IPS DF 6.9 (cell line): ENCODE measurements around the gene GOLGA6D.
"Not testable (repeated sequence)": the region's sequence is repeated elsewhere in the genome, so short reads cannot be mapped to it uniquely, and the experiment has no call there.

Source experiments
- DNase-seq: peaks from one replicate; pipeline ENCODE4 v3.0.0-alpha.2; 2013; ENCODE audit warnings: low read depth, low spot score
- H3K27ac ChIP-seq: one replicate; pipeline ENCODE4 v1.5.1; 2013; ENCODE audit warnings: low read length, control low read depth
- H3K27me3 ChIP-seq: 2 replicates; pipeline ENCODE4 v1.6.1; 2013; ENCODE audit warnings: mild to moderate bottlenecking, low read length; ENCODE audit not compliant: control insufficient read depth, insufficient read depth
- H3K36me3 ChIP-seq: 2 replicates; pipeline ENCODE4 v1.6.1; 2013; ENCODE audit warnings: low read length; ENCODE audit not compliant: control insufficient read depth, insufficient read depth
- H3K4me1 ChIP-seq: 2 replicates; pipeline ENCODE4 v1.6.1; 2013; ENCODE audit warnings: low read length; ENCODE audit not compliant: control insufficient read depth, insufficient read depth
- H3K4me3 ChIP-seq: 2 replicates; pipeline ENCODE4 v1.5.1; 2013; ENCODE audit warnings: mild to moderate bottlenecking, low read length
- H3K9me3 ChIP-seq: 2 replicates; pipeline ENCODE4 v1.6.1; 2013; ENCODE audit warnings: low read length, inconsistent platforms; ENCODE audit not compliant: control insufficient read depth, insufficient read depth
- WGBS: extraction: QIAGEN DNeasy Blood & Tissue Kit; methylation state at CpG from one replicate; pipeline ENCODE4 v1.1.7; 2013; ENCODE audit warnings: mixed read lengths, missing lambda C conversion rate; ENCODE audit not compliant: insufficient read length, insufficient coverage; 5-methylcytosine and 5-hydroxymethylcytosine counted together

The GOLGA6D gene

DNA sequence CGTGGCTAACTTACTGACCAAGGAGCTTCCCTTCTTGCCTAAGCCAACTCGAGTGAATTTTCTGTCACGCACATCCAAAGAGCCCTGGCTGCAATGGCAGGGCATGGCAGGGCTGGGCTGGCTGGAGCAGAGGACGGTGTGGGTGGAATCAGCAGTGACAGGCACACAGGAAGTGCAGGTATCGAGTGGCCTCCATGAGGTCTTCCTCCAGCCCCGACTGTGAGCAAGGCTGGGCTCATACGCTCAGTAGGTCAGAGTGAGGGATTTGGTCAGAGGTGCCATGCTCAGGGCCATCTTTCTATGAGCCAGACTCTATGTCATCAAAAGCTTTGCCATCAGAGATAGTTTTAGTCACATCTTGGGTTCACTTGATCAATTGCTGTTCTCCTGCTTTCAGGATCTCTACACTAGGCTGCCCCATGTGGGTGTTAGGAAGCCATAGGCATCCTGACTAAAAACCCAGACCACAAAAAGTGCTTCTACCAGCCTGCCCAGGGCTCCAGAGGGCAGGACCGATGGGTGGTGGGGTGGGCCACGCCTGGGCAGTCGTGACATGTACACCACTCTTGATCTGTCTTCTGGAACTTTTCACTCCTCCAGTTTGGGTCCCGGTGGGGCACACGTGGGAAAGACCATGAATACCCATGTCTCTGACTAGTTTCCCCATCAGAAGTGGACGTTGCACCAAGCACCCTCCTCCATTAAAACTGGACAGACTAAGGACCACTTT lies 30.6 kb downstream of the GOLGA6D start:
- Histone ChIP-seq H3K9me3 (no peaks in the 10 kb centered on the region), H3K4me3 (no peak overlapping the region), H3K4me1 (no peaks in the 10 kb centered on the region), H3K27me3 (no peaks in the 10 kb centered on the region), H3K27ac (no peak overlapping the region), H3K36me3 (no peaks in the 10 kb centered on the region)
- DNase-seq: no peak
- no CpG with 5 or more reads among the region's 13 CpGs for WGBS

DNA sequence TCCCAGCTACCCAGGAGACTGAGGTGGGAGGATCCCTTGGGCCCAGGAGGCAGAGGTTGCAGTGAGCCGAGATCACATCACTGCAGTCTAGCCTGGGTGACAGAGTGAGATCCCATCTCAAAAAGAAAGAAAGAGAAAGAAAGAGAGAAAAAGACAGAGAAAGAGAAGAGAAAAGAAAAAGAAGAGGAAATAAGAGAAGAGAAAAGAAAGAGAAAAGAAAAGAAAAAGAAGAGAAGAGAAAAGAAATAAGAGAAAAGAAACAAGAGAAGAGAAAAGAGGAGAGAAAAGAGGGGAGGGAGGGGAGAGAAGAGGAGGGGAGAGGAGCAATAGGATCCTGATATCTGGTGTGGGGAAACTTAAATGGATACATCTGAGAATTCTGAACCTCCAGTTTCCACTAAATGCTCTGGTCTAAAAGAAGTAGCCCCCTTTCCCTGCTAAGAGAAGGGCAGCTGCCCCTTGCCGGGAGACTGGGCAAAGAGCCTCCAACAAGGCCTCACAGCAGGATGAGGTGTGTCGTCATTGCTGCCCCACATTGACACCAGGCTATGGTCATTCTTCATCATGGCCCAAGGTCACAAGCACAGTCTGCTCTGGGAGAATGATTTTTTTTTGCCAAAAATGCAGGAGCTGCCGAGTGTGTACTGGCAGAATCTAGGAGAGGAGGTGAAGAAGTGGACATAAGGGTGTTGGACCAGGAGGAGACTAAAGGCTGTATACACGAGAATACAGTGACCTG lies 32.1 kb downstream of the GOLGA6D start:
- no peaks in the 10 kb centered on the region for H3K4me1 ChIP-seq
- WGBS: no CpG with 5 or more reads among the region's 5 CpGs
- no peaks in the 10 kb centered on the region for H3K36me3 ChIP-seq
- H3K27me3 ChIP-seq: no peaks in the 10 kb centered on the region
- no peak overlapping the region for H3K27ac ChIP-seq
- H3K9me3 ChIP-seq: no peaks in the 10 kb centered on the region
- H3K4me3 ChIP-seq: no peak overlapping the region
- DNase-seq: no peak

DNA sequence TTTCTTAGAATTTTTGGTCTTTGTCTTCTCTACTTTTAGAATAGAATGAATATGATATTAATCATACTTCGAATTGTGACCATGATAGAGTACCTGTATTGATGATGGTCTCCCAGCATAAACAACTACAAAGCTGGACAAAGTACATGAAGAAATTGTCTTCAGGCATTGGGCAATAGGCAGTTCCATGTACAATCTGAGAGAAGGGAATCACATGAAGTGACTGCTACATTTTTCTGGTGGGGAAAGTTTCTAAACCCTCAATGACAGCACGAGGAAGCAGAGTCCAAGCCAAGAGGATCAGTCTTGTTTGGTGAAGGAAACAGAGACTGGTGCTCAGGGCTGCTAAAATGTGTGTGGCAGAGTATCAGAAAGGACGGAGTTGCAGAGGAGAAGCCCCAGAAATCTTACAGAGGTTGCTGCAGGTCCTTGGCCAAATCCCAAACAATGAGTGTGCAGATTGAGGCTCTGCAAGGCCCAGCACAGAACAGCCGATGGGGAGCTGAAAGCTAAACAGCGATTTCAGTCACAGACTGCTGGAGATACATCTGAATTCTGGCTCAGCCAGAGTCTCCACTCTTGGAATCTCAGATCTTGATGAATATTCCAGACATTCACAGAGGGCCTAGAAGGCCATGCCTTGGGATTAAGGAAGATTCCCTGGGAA lies 36.7 kb downstream of the GOLGA6D start:
- H3K27me3 ChIP-seq, H3K4me3 ChIP-seq, H3K36me3 ChIP-seq, DNase-seq, H3K4me1 ChIP-seq, H3K9me3 ChIP-seq, H3K27ac ChIP-seq: not testable (repeated sequence)
- WGBS: no CpG with 5 or more reads among the region's 5 CpGs

DNA sequence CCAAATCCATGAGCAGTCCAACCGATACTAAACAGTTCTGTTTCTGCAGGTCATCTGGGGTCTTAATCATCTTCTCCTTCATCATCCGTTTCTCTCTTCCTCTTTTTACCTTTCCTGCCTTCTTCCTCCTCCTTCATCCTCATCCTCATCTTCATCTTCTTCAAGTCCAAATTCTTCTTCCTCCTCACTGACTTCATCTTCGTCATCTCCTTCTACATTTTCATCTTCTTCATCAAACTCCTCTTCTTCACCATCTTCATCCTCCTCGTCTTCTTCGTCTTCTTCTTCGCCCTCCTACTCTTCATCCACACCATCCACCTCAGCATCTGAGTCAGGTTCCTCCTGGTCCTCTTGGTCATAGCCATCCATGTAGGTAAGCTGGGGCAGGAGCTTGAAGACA lies 39.1 kb downstream of the GOLGA6D start:
- Histone ChIP-seq H3K36me3 (no peaks in the 10 kb centered on the region), H3K4me3 (no peak overlapping the region), H3K9me3 (no peaks in the 10 kb centered on the region), H3K4me1 (no peaks in the 10 kb centered on the region), H3K27me3 (no peaks in the 10 kb centered on the region), H3K27ac (no peak overlapping the region)
- DNase-seq: no peak
- WGBS: 100% methylated on average over 5 of the region's 6 CpGs

DNA sequence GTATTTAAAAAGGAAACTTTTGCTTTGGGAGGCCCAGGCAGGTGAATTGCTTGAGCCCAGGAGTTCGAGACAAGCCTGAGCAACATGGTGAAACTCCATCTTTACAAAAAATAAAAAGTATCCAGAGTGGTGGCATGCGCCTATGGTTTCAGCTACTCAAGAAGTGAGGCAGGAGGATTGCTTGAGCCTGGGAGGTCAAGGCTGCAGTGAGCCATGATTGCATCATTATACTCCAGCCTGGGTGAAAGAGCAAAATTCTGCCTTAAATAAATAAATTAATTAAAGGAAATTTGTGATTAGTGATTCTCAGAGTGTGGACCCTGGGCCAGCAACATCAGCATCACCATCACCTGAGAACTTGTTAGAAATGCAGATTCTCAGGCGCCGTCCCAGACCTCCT lies 43.3 kb downstream of the GOLGA6D start:
- no peak overlapping the region for H3K27ac ChIP-seq
- no peaks in the 10 kb centered on the region for H3K9me3 ChIP-seq
- H3K36me3 ChIP-seq: no peaks in the 10 kb centered on the region
- H3K4me1 ChIP-seq: no peaks in the 10 kb centered on the region
- no peaks in the 10 kb centered on the region for H3K27me3 ChIP-seq
- no CpG with 5 or more reads among the region's 4 CpGs for WGBS
- H3K4me3 ChIP-seq: no peak overlapping the region
- DNase-seq: no peak

DNA sequence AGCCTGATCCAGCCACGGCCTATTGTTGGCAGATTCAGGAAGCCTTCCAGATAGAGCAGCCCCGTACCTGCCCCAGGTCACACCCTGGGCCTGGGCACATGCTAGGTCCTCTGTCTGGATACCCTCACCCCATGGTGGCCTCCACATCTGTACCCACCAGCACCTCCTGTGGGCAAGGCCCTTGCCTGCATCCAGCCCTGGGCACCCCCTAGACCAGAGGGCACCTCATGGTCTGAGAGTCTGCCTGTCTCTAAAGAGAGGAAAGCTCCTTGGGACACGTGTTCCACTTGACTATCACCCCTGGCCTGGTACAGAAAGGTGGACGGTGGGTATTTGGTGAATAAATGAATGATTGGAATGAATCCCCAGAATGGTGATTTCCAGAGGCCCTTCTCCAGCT lies 44.4 kb downstream of the GOLGA6D start:
- Histone ChIP-seq H3K9me3 (no peaks in the 10 kb centered on the region), H3K27me3 (no peaks in the 10 kb centered on the region), H3K4me1 (no peaks in the 10 kb centered on the region), H3K36me3 (no peaks in the 10 kb centered on the region), H3K27ac (no peak overlapping the region), H3K4me3 (no peak overlapping the region)
- WGBS: no CpG with 5 or more reads among the region's 4 CpGs
- no peak for DNase-seq

DNA sequence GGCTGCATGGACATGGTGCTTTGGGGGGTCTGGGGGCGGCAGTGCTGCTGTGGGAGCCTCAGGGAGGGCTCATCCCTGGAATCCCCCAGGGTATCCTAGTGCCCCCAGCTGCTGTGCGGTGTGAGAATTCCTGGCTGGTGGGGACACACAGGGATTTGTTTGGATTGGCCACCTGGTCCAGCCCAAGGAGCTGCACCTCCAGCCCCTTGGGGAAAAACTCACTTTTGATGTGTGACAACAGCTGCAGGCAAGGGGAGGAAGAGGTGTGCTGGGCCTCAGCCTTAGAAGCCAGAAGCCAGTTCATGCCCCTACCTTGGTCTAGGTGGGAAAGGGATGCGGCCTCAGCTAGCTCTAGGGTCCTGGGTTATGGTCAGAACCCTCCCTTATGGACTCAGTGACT lies 44.9 kb downstream of the GOLGA6D start:
- H3K4me3 ChIP-seq: no peak overlapping the region
- no peak overlapping the region for H3K27ac ChIP-seq
- WGBS: no CpG with 5 or more reads among the region's 3 CpGs
- no peak for DNase-seq
- H3K27me3 ChIP-seq: no peaks in the 10 kb centered on the region
- H3K9me3 ChIP-seq: no peaks in the 10 kb centered on the region
- H3K36me3 ChIP-seq: no peaks in the 10 kb centered on the region
- H3K4me1 ChIP-seq: no peaks in the 10 kb centered on the region

DNA sequence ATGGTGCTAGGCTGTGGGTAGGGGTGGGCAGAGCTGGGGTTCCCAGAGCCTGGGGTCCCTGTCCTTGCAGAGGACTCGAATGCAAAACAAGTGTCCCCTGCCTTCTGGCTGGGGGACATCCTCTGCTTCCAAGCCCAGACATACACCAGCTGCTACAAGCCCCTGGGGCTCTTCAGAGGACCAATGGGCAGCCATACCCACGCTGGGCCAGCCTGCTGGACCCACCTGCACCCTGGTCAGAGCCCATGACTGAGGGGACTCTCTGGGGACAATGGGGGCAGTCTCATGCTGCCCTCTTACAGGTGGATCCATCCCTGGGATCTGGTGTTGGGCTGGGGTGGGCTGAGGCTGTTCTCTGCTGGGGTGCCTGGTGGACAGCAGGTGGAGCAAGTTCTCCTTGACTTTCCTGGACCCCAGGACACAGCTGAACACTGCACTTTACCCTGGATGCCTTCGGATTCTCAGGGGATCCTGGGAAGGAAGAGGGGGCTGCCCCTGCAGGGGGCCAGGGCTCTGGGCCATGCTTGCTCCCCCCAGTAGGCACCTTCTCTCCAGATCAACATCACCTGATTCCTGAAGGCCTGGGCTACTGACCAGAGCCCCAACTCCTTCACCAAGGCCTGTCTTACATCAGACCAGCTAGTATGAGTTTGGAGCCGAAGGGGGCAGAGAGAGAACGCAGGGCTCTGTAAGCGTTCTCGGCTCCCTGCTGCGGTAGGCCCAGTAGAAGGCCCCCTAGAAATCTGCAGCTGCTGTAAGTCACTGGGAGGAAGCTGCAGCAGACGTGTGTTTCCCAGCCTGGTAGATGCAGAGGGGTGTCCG lies 46.1 kb downstream of the GOLGA6D start:
- DNase-seq: no peak
- Histone ChIP-seq H3K27me3 (no peaks in the 10 kb centered on the region), H3K4me3 (no peak overlapping the region), H3K4me1 (no peaks in the 10 kb centered on the region), H3K27ac (no peak overlapping the region), H3K36me3 (no peaks in the 10 kb centered on the region), H3K9me3 (no peaks in the 10 kb centered on the region)
- no CpG with 5 or more reads among the region's 10 CpGs for WGBS

DNA sequence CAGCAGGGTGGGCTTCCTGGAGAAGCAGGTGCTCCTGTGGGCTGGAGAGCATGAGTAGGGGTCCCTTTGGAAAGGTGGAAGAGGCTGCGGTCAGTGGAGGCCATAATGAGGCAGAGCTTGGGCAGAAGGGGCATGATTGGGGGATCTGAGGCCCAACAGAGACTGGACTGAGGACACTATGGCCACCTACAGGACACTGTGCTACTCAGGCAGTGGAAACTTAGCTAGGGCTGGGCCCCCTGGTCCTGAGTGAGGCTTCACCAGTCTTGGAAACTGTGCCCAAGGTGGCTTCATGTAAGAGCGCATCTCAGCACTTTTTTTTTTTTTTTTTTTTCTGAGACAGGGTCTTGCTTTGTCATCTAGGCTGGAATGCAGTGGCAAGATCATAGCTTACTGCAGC lies 46.9 kb downstream of the GOLGA6D start:
- Histone ChIP-seq H3K9me3 (no peaks in the 10 kb centered on the region), H3K4me1 (no peaks in the 10 kb centered on the region), H3K4me3 (no peak overlapping the region), H3K27me3 (no peaks in the 10 kb centered on the region), H3K27ac (no peak overlapping the region), H3K36me3 (no peaks in the 10 kb centered on the region)
- DNase-seq: no peak
- no CpG with 5 or more reads among the region's 2 CpGs for WGBS

DNA sequence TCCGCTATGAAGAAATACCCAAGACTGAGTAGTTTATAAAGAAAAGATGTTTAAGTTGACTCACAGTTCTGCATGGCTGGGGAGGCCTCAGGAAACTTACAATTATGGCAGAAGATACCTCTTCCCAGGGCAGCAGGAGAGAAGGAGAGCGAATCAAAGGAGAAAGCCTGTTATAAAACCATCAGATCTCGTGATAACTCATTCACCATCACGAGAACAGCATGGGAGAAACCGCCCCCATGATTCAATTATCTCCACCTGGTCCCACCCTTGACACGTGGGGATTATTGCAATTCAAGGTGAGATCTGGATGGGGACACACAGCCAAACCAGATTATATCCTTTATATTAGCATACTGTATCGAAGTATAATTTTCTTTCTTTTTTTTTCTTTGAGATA lies 49.5 kb downstream of the GOLGA6D start:
- H3K27me3 ChIP-seq, H3K9me3 ChIP-seq, H3K4me1 ChIP-seq, H3K27ac ChIP-seq, DNase-seq, H3K36me3 ChIP-seq, H3K4me3 ChIP-seq: not testable (repeated sequence)
- WGBS: no CpG with 5 or more reads among the region's 7 CpGs
